ENCODE measurements around the gene BHLHE40. TPM values are rescaled to one million over a fixed set of nuclear protein-coding genes. Genes with fewer than 3 reads are reported as not detected.

The BHLHE40 gene
- total and polyA plus RNA-seq, 8 donors = 19.3 to 66.7 (median 33.2) TPM

- Histone ChIP-seq H3K27ac (no peak overlapping the region), H3K4me3 (no peak overlapping the region), H3K9me3 (no peaks in the 10 kb centered on the region), H3K4me1 (peaks cover 0 to 24% (median 16%) of the 10 kb centered on the region in 3 donors), H3K27me3 (no peaks in the 10 kb centered on the region), H3K36me3 (no peaks in the 10 kb centered on the region)
- no peak for FAIRE-seq
- no peak for DNase-seq
- no peak for ATAC-seq
- no peak for TF ChIP-seq CTCF (IDR thresholded peaks at IDR 0.05)
- intact Hi-C loops (cut with DNase I) = no loop called here
- WGBS, 2 donors = 77 to 85% methylated on average over 6 of the region's 6 CpGs
These were observed 12.9 kb downstream of the BHLHE40 start for GRCh38 chr3:4992118-4992517.

GRCh38 chr3:4993276-4994143 is 14.3 kb downstream of the BHLHE40 start:
- intact Hi-C loops (cut with DNase I) = no loop called here
- H3K4me1 ChIP-seq = peaks cover 0 to 11% (median 8%) of the 10 kb centered on the region in 3 donors
- DNase-seq = no peak
- no peak for TF ChIP-seq CTCF (IDR thresholded peaks at IDR 0.05)
- H3K4me3 ChIP-seq = no peak overlapping the region
- 86 to 91% methylated on average over 4 of the region's 4 CpGs for WGBS, 2 donors
- no peak for FAIRE-seq
- no peaks in the 10 kb centered on the region for H3K9me3 ChIP-seq
- H3K27ac ChIP-seq = no peak overlapping the region
- no peaks in the 10 kb centered on the region for H3K36me3 ChIP-seq
- H3K27me3 ChIP-seq = no peaks in the 10 kb centered on the region
- ATAC-seq = no peak

GRCh38 chr3:4994144-4994730 is 15.0 kb downstream of the BHLHE40 start:
- H3K4me3 ChIP-seq = no peak overlapping the region
- H3K36me3 ChIP-seq = no peaks in the 10 kb centered on the region
- no peak for TF ChIP-seq CTCF (IDR thresholded peaks at IDR 0.05)
- H3K27ac ChIP-seq = peak overlapping the region in 2 of 4 donors; percentile 37 to 51
- no peaks in the 10 kb centered on the region for H3K9me3 ChIP-seq
- ATAC-seq (peak in 3 of 4 donors; percentile 22 to 35 (median 27)), FAIRE-seq (no peak), DNase-seq (no peak)
- H3K27me3 ChIP-seq = no peaks in the 10 kb centered on the region
- H3K4me1 ChIP-seq = peaks cover 0 to 4% (median under 1%) of the 10 kb centered on the region in 3 donors
- intact Hi-C loops (cut with DNase I) = no loop called here

GRCh38 chr3:4994823-4995499 is 15.7 kb downstream of the BHLHE40 start:
- Histone ChIP-seq H3K27ac (peak overlapping the region in 2 of 4 donors; percentile 37 to 51), H3K4me3 (no peak overlapping the region), H3K4me1 (no peaks in the 10 kb centered on the region), H3K27me3 (no peaks in the 10 kb centered on the region), H3K36me3 (no peaks in the 10 kb centered on the region), H3K9me3 (no peaks in the 10 kb centered on the region)
- ATAC-seq (peak; percentile 53 to 86 (median 81)), DNase-seq (peak in 2 of 6 donors; percentile 57), FAIRE-seq (no peak)
- intact Hi-C loops (cut with DNase I) = no loop called here
- TF ChIP-seq CTCF (IDR thresholded peaks at IDR 0.05) = no peak
- 78 to 87% methylated on average over 11 of the region's 11 CpGs for WGBS, 2 donors

Data from pancreas (tissue), 10 donors.